ENCODE results near the gene DRG2.
A peak's percentile ranks its signal among the peaks of the same experiment; 100 is the strongest.

DRG2 gene

DNA sequence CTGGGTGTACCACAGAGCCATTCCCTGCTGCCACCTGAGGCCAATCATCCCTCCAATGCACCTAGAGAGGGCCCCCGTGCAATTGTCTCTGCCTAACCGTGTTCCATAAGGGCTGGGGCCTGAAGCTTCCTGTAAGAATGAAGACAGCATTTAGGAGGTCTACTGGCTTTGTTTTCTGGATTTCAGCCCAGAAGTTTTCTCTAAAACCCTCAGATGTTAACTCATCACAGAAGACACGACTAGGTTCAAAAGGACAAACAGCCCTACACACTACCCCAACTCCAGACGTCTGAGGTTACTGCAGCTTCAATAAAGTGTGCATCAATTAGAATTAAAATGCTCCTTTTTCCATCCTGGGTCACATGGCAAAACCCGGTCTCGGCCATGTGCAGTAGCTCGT lies 10.8 kb upstream of the DRG2 start:
- peak; percentile 18 for DNase-seq (ENCODE audit: low read depth)
- no peak for TF ChIP-seq CTCF (conservative IDR thresholded peaks at IDR 0.05; ENCODE audit: low read length)
- H3K4me3 ChIP-seq (ENCODE audit: low read length): no peak overlapping the region

DNA sequence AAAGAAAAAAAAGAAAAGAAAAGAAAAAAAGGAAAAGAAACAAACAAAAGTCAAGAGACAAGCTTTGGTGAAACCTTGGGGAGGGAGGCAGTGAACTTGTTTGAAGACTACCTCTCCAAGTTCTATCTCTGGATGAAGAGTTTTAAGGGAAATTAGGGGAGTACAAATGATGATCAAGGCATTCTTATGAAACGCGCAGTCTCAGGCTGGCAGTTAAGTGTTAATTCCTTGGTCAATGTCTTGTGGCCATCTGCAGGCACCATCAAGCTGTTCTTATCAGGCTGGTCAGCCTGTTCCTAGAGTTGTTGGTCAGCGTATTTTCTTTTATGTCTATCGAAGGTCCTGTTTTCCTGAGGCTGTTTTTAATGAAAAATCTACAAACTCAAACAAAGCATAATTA lies 8.2 kb upstream of the DRG2 start:
- H3K4me3 ChIP-seq (ENCODE audit: low read length): no peak overlapping the region
- DNase-seq (ENCODE audit: low read depth): no peak
- TF ChIP-seq CTCF (conservative IDR thresholded peaks at IDR 0.05; ENCODE audit: low read length): no peak

- TF ChIP-seq CTCF (conservative IDR thresholded peaks at IDR 0.05; ENCODE audit: low read length): no peak
- DNase-seq (ENCODE audit: low read depth): no peak
- no peak overlapping the region for H3K4me3 ChIP-seq (ENCODE audit: low read length)
Measured at GRCh38 chr17:18084256-18084655, 3.5 kb upstream of the DRG2 start.

- no peak overlapping the region for H3K4me3 ChIP-seq (ENCODE audit: low read length)
- no peak for DNase-seq (ENCODE audit: low read depth)
- no peak for TF ChIP-seq CTCF (conservative IDR thresholded peaks at IDR 0.05; ENCODE audit: low read length)
Measured at GRCh38 chr17:18089613-18090012, 1.9 kb downstream of the DRG2 start.

GRCh38 chr17:18093616-18094408 lies 6.1 kb downstream of the DRG2 start:
- peak; percentile 42 for TF ChIP-seq CTCF (conservative IDR thresholded peaks at IDR 0.05; ENCODE audit: low read length)
- H3K4me3 ChIP-seq (ENCODE audit: low read length): no peak overlapping the region
- peak; percentile 63 for DNase-seq (ENCODE audit: low read depth)

GRCh38 chr17:18094409-18094807 lies 6.7 kb downstream of the DRG2 start:
- H3K4me3 ChIP-seq (ENCODE audit: low read length): no peak overlapping the region
- no peak for DNase-seq (ENCODE audit: low read depth)
- TF ChIP-seq CTCF (conservative IDR thresholded peaks at IDR 0.05; ENCODE audit: low read length): no peak

GRCh38 chr17:18099516-18099915 lies 11.8 kb downstream of the DRG2 start:
- H3K4me3 ChIP-seq (ENCODE audit: low read length): no peak overlapping the region
- no peak for TF ChIP-seq CTCF (conservative IDR thresholded peaks at IDR 0.05; ENCODE audit: low read length)
- no peak for DNase-seq (ENCODE audit: low read depth)

Measured in AG10803 (cell line).